ENCODE data around the gene NR6A1.

DNA sequence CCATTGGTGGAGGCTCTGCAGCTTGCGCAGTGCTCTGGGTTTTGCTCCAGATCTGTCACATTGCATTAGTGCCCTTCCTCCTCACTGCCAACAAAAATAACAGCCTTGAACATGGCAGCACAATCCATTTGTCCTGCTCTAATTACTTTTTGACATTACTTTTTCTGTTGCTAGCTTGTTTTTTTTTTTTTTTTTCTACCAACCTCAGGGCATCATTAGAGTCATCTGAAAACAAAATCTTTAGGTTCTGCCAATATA, 146.4 kb downstream of the NR6A1 start:
- no peak for TF ChIP-seq EZH2 (IDR thresholded peaks at IDR 0.05; ENCODE audit: borderline replicate concordance, low read length)
- TF ChIP-seq, protein P1, sequence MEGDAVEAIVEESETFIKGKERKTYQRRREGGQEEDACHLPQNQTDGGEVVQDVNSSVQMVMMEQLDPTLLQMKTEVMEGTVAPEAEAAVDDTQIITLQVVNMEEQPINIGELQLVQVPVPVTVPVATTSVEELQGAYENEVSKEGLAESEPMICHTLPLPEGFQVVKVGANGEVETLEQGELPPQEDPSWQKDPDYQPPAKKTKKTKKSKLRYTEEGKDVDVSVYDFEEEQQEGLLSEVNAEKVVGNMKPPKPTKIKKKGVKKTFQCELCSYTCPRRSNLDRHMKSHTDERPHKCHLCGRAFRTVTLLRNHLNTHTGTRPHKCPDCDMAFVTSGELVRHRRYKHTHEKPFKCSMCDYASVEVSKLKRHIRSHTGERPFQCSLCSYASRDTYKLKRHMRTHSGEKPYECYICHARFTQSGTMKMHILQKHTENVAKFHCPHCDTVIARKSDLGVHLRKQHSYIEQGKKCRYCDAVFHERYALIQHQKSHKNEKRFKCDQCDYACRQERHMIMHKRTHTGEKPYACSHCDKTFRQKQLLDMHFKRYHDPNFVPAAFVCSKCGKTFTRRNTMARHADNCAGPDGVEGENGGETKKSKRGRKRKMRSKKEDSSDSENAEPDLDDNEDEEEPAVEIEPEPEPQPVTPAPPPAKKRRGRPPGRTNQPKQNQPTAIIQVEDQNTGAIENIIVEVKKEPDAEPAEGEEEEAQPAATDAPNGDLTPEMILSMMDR (conservative IDR thresholded peaks at IDR 0.05 in 1 of 2, IDR thresholded peaks at IDR 0.05 in 1 of 2; ENCODE audit: extremely low read depth in 1 of 2, insufficient read depth in 1 of 2, low read depth in 1 of 2, low read length in 2 of 2), result no peak

Data from mammary epithelial cell (primary cell).